Lower lobe of right lung (tissue), 2 donors: ENCODE results near the gene CRACR2A. TPM values are rescaled to one million over a fixed set of nuclear protein-coding genes. Genes with fewer than 3 reads are reported as not detected.

Source experiments
- ATAC-seq, 2 donors: fragments of 200-7000 bp; cut with Tn5 transposase; one replicate each; pipeline ENCODE4 v1.9.1; 2020 to 2022; ENCODE audit warnings: mild to moderate bottlenecking in 2 of 2, moderate library complexity in 2 of 2
- DNase-seq: peaks from one replicate; pipeline ENCODE4 v3.0.0-alpha.2; 2020
- H3K27ac ChIP-seq: fragments of 200-600 bp; one replicate; pipeline ENCODE4 v1.8.0; 2022
- H3K27me3 ChIP-seq: fragments of 200-600 bp; one replicate; pipeline ENCODE4 v1.8.0; 2022; ENCODE audit warnings: low read depth
- H3K36me3 ChIP-seq: fragments of 200-600 bp; one replicate; pipeline ENCODE4 v1.8.0; 2022; ENCODE audit warnings: mild to moderate bottlenecking
- H3K4me1 ChIP-seq: fragments of 200-600 bp; one replicate; pipeline ENCODE4 v1.8.0; 2022
- H3K4me3 ChIP-seq: fragments of 200-600 bp; one replicate; pipeline ENCODE4 v1.8.0; 2022; ENCODE audit warnings: mild to moderate bottlenecking
- H3K9me3 ChIP-seq: fragments of 200-600 bp; one replicate; pipeline ENCODE4 v1.8.0; 2022
- intact Hi-C: fragments of 100-400 bp; cut with DNase I; formaldehyde crosslinking; loops from one replicate; pipeline ENCODE4 v1.11.0; 2022
- total RNA-seq: library from RNA; stranded (reverse); fragmentation: NEBNext Ultra II Directional; extraction: Animal tissue kit (Norgen Biotek cat#: 25700); gene quantifications from one replicate; pipeline ENCODE4 v1.2.1, GENCODE V29; 2021
- TF ChIP-seq, protein P1 (sequence below): fragments of 200-600 bp; IDR thresholded peaks from one replicate; pipeline ENCODE4 v1.8.0; 2022; ENCODE audit warnings: antibody characterized with exemption, mild to moderate bottlenecking
- donor health status: DM: no; HTN: yes; CAD: no; lungs with severe emphysema.

CRACR2A gene
- total RNA-seq, 1 donor from 2014 or later, result 7.9 TPM

GRCh38 chr12:3751151-3752095 is 1.5 kb downstream of the CRACR2A start:
- intact Hi-C loops, result no loop called here
- peak overlapping the region; percentile 14 for H3K4me3 ChIP-seq

DNA sequence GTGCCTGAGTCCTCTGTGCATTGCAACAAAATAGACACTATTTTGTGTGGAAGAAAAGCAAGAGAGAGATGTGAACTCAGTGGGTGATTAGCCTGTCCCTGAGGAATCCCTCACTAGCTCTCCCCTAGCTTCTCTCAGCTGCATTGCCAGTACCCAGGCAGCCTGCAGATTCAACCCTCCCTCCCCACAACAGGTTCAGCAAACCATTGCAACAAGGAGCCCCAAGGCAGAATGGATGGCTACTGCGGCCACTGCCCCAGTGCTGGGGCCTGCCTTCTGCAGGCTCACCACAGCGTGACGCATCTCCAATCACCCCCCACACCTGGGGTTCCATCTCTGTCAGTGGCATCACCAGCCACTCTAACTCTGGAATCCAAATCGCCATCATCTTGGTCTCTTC is 2.3 kb downstream of the CRACR2A start:
- intact Hi-C loops, result no loop called here
- TF ChIP-seq, protein P1, sequence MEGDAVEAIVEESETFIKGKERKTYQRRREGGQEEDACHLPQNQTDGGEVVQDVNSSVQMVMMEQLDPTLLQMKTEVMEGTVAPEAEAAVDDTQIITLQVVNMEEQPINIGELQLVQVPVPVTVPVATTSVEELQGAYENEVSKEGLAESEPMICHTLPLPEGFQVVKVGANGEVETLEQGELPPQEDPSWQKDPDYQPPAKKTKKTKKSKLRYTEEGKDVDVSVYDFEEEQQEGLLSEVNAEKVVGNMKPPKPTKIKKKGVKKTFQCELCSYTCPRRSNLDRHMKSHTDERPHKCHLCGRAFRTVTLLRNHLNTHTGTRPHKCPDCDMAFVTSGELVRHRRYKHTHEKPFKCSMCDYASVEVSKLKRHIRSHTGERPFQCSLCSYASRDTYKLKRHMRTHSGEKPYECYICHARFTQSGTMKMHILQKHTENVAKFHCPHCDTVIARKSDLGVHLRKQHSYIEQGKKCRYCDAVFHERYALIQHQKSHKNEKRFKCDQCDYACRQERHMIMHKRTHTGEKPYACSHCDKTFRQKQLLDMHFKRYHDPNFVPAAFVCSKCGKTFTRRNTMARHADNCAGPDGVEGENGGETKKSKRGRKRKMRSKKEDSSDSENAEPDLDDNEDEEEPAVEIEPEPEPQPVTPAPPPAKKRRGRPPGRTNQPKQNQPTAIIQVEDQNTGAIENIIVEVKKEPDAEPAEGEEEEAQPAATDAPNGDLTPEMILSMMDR, result no peak
- ATAC-seq (no peak), DNase-seq (no peak)
- H3K4me3 ChIP-seq, result no peak overlapping the region
- no peaks in the 10 kb centered on the region for H3K9me3 ChIP-seq
- no peaks in the 10 kb centered on the region for H3K27me3 ChIP-seq
- no peaks in the 10 kb centered on the region for H3K36me3 ChIP-seq
- no peak overlapping the region for H3K27ac ChIP-seq
- H3K4me1 ChIP-seq, result peaks cover 12% of the 10 kb centered on the region

More at GRCh38 chr12:3751151-3752095, 1.5 kb downstream of the CRACR2A start:
- Histone ChIP-seq H3K27ac (peak overlapping the region; percentile 24), H3K4me1 (peaks cover 12% of the 10 kb centered on the region), H3K9me3 (no peaks in the 10 kb centered on the region), H3K36me3 (no peaks in the 10 kb centered on the region), H3K27me3 (no peaks in the 10 kb centered on the region)
- ATAC-seq, result no peak
- DNase-seq, result no peak
- TF ChIP-seq, protein P1, result no peak

DNA sequence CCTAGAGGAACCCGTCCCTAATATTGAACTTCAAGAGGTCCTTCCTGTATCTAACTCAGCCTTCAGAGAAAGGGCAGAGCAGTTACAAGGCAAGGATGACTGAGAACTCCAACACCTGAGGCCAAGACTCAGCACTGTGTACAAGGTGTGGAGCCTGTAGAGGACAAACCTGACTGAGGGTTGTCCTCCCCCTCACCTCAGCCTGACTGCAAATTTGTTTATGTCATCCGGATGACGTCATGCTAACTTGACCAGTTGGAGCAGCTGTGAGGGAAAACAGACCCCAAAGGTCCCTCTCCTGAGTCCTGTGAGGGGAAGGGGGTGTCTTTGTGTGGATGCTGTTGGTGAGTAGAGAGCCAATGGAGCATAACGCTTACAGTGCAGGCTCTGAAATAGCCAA is 4.3 kb downstream of the CRACR2A start:
- Histone ChIP-seq H3K27me3 (no peaks in the 10 kb centered on the region), H3K27ac (no peak overlapping the region), H3K36me3 (no peaks in the 10 kb centered on the region), H3K4me1 (peaks cover 12% of the 10 kb centered on the region), H3K9me3 (no peaks in the 10 kb centered on the region), H3K4me3 (no peak overlapping the region)
- DNase-seq, result no peak
- TF ChIP-seq, protein P1, result no peak
- ATAC-seq, result no peak
- intact Hi-C loops, result no loop called here

DNA sequence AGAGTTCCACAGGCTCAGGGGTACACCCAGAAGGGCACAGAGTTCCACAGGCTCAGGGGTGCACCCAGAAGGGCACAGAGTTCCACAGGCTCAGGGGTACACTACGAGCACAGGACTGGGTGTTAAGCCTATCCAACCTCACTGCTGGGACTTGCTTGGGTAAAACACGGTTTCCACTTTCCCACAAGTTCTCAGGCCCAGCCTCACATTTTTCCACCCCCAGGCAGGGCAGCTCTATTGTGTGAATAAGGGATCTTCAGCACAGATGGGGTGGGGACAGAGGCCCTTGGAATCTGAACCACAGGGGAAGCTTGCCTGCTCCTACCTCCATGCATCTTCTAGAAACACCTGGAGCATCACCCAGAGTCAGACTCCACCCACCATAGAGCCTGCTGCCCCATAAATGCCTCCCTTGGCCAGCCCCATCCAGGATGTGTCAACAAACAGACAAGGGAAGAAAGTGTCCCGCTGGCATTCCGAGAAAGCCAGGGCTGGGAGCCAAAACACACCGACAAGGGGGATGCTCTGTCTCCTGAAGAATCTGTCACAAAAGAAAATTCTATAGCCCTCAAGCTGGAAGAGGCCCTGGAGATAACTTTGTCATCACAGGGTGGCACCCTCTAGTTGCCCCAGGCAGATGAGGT is 4.8 kb downstream of the CRACR2A start:
- DNase-seq, result no peak
- Histone ChIP-seq H3K27me3 (no peaks in the 10 kb centered on the region), H3K4me1 (peaks cover 12% of the 10 kb centered on the region), H3K27ac (no peak overlapping the region), H3K4me3 (no peak overlapping the region), H3K36me3 (no peaks in the 10 kb centered on the region), H3K9me3 (no peaks in the 10 kb centered on the region)
- TF ChIP-seq, protein P1, result no peak
- no peak for ATAC-seq
- intact Hi-C loops, result no loop called here

GRCh38 chr12:3747543-3747942 is 5.4 kb downstream of the CRACR2A start:
- Histone ChIP-seq H3K27ac (no peak overlapping the region), H3K36me3 (no peaks in the 10 kb centered on the region), H3K4me1 (peaks cover 9% of the 10 kb centered on the region), H3K27me3 (no peaks in the 10 kb centered on the region), H3K4me3 (no peak overlapping the region), H3K9me3 (no peaks in the 10 kb centered on the region)
- DNase-seq (no peak), ATAC-seq (no peak)
- intact Hi-C loops, result no loop called here
- TF ChIP-seq, protein P1, result no peak
